HG03039 (cell line): Measurements from ENCODE around the gene SPRN.
"Not testable (repeated sequence)": the region's sequence is repeated elsewhere in the genome, so short reads cannot be mapped to it uniquely, and the experiment has no call there.

Source experiments
- ATAC-seq: cut with Tn5 transposase; IDR thresholded peaks from one replicate; pipeline ENCODE4 v1.9.1; 2021; ENCODE audit warnings: mild to moderate bottlenecking, moderate library complexity; ENCODE audit not compliant: unreplicated experiment

Gene SPRN

DNA sequence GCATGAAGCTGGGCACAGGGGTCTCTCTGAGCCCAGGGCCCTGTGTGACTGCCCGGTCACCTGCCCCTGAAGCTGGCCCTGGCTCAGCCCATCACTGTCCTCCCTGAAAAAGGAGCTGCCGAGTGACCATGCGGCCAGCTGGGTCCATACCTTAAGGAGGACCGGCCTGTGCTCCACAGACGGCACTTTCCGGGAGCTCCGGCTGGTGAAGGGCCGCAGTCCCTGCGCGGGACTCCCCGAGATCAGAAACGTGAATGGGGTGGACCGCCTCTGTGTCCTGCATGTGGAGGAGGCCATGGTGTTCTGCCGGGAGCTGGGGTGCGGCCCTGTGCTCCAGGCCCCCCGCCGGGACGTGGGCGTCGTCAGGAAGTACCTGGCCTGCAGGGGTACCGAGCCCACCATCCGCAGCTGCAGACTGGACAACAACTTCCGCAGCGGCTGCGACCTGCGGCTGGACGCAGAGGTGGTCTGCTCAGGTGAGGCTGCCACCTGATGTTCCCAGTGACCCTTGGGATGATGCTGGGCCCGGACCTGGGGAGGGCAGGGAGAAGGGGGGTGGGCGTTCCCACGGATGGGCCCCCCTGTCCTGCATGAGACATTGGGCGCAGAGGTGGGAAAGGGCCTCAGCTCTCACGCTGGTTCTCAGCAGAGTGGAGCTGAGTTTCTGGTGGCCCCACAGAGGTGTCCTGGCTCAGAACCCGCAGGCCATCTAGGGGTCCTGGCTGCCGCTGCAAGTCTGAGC is 32.8 kb upstream of the SPRN start:
- ATAC-seq: no peak

- no peak for ATAC-seq
Observed at GRCh38 chr10:133456041-133456951, 31.9 kb upstream of the SPRN start.

DNA sequence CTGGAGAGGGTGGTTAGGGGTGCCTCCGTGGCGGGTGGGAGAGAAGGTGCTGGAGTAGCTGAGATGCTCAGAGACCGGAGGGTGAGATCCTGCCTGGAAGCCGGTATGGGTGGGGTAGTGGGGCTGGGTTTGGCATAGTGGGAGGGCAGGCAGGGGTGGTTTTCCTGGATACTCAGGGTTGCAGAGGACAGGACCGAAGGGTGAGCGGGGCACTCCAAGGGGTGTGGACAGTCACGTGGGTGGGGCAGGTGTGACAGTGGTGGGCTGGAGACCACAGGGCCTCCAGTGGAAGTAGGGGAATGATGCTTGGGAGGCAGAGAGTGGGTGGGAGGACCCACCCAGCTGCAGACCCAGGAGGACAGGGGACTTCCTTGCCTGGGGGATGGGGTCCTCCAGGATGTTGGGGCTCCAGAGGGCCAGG is 31.2 kb upstream of the SPRN start:
- no peak for ATAC-seq

DNA sequence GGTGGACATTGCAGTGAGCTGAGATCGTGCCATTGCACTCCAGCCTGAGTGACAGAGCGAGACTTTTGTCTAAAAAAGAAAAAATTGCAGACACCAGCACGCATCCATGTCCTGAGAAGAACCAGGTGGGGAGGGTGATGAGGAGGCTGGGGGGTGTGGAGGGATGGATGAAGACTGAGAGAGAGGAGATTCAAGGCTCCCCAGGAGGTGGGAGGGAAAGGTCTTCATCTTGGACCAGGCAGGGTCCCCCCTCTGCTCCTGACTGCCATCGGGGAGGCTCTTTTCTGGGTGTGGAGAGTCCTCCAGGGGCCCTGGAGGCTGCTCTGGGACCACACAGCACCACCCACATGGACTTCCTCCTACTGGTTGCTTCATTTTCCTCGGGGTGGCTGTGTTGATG is 30.8 kb upstream of the SPRN start:
- no peak for ATAC-seq

DNA sequence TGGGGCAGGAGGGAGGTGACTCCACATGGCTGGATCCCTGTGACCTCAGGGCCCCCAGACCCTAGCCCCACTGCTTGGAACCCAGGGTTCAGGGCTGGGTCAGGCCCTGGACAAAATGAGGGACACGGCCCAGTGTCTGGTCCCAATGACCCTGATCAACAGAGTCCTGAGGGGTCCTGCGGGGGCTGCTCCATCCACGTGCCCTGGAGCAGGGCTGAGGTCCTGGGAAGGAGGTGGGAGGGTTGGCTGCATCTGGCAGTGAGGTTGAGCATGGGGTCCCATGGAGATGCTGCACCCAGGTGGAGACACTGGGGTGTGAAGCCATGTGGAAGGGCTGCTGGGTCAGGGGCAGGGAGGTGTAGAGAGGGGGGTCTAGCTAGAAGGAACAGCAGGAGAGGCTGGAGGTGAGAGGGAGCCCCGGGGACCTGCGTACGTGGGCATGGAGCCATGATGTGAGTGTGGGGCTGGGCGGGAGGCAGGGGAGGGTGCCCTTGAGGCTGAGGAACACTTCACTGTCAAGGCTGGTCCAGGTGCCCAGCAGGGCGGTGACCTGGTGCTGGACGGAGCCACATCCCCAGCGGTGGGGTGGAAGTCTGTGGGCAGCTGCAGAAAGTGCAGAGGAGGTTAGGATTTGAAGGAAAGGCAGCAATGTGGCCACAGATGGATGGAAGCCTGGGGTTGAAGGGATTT is 29.9 kb upstream of the SPRN start:
- no peak for ATAC-seq

- ATAC-seq: no peak
Observed at GRCh38 chr10:133453516-133454203, 29.2 kb upstream of the SPRN start, which contains the start of gene SCART1. Gene SCART1, plus strand, starts transcription at chr10:133453945. Its CDS starts 53 bp downstream, at chr10:133453998.

GRCh38 chr10:133452453-133452852 is 28.0 kb upstream of the SPRN start:
- ATAC-seq: no peak

DNA sequence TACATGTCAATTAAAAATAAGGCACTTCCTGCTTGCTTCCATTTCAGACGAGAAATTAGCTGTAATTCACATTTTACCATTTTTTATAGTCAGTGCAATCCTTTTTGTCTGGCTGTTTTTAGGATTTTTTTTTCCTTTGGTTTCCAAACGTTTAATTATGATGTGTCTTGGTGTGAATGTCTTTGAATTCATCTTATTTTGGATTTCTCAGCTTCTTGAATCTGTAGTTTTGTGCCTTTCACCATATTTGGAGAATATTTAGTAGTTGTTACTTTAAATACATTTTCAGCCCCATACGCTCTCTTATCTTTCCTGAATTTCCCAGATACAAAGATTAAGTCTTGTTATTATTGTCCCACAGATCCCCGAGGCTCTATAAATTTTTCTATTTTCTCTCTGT is 26.9 kb upstream of the SPRN start:
- no peak for ATAC-seq

DNA sequence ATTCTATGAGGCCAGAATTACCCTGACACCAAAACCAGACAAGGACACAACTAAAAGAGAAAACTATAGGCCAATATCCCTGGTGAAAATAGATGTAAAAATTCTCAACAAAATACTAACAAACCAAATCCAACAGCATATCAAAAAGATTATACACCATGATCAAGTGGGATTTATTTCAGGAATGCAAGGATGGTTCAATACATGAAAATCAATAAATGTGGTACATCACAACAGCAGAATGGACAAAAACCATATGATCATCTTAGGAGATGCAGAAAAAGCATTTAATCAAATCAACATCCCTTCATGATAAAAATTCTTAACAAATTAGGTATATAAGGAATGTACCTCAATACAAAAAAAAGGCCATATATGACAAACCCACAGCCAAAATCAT is 23.7 kb upstream of the SPRN start:
- no peak for ATAC-seq

DNA sequence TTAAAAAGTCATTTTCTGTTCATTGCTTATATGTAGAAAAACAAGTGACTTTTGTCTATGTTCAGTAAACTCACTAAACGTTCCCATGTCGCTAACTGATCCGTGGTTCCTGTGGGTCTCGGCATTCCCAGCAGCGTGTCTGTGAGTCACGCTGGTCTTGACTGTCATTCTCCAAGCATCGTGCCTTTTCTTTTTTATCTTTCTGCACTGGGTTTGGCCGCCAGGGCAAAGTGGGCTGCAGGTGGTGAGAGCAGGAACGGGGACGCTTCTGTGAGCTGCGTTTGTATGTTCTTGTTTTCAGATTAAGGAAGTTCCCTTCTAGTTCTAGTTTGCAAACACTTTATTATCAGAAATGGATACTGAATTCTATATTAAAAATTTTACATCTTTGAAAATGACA is 22.6 kb upstream of the SPRN start:
- no peak for ATAC-seq

DNA sequence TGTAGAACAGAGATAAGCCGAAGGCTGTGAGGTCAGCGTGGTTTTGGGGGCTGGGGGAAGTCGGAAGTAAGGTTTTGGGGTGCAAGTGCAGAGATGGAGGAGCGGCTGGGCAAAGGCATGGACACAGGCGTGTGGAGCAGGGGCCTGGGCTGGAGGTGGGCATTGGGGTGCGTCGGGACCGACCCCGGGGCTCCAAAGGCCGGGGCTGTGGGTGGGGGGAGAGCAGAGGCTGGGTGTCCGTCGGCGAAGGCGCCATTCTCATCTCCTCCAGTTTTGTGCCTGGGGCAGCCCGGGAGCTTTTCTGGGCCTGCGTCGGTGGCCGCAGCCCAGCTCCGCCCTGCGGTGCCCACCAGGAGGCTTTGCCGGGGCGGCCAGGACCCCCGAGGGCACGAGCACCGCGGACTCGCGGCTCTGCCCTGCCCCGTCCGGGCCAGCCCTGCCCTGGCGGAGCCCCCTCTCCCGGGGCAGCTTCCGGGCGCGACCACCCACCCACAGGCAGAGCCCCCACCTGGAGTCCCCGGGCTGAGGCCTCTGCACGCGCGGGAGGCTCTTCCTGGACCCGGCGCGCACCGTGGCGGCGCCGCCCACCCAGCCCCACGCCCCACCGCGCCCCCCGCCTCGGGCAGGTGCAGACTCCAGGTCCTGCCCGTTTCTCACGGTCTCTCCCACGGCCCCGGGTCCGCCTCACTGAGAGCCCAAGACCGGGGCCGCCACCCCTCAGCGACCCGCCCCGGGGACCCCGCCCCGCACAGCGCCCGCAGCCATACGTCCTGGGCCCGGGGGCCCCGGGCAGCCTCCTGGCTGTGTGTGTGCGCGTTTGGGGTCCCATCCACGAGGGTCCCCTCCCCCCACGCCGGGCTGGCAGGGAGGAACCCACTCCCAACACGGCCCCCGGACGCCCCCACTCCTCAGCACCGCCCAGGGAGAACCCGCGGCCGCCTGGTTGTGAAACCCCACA is 21.6 kb upstream of the SPRN start:
- no peak for ATAC-seq

- no peak for ATAC-seq
Observed at GRCh38 chr10:133445268-133445732, 20.9 kb upstream of the SPRN start.

DNA sequence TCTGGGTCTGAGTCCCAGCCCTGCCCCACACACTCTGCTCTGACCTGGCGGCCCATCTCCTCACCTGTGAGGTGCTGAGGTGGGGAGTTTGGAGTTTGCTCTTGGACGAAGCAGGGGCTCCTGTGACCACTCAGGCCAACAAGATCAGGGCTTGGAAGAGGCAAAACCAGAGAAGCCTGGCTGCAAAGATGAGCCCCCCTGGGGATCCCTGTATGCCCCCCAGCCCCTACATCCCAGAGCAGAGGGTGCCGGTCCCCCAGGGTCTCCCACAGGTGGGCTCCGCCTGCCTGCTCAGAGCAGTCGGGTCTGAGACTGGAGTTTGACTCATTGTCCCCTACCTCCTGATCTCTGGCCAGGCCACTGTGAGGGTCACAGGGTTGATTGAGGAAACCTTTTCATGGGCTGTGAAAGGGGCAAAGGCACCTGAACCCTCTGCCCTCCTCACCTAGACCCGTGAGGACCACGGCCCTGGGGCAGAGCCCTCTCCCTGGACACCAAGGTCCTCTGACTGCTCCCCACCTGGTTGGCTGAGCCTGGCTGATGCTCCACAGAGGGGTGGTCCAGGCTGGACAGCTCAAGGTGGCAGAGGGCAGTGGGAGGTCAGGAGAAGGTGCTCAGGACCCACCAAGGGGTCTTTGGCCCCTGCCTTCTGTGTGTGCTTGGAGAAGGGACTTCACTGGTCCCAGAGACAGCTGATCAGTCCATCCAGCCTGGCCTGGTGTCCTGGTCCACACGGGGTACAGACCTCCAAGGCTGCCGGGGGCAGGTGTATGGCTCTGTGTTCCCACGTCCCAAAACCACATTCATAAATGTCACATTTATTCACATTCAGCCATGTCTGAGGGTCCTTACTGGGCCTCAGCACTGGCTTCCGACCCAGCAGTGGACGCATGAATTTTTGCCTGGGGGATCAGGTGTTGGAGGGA is 20.2 kb upstream of the SPRN start:
- ATAC-seq: no peak

DNA sequence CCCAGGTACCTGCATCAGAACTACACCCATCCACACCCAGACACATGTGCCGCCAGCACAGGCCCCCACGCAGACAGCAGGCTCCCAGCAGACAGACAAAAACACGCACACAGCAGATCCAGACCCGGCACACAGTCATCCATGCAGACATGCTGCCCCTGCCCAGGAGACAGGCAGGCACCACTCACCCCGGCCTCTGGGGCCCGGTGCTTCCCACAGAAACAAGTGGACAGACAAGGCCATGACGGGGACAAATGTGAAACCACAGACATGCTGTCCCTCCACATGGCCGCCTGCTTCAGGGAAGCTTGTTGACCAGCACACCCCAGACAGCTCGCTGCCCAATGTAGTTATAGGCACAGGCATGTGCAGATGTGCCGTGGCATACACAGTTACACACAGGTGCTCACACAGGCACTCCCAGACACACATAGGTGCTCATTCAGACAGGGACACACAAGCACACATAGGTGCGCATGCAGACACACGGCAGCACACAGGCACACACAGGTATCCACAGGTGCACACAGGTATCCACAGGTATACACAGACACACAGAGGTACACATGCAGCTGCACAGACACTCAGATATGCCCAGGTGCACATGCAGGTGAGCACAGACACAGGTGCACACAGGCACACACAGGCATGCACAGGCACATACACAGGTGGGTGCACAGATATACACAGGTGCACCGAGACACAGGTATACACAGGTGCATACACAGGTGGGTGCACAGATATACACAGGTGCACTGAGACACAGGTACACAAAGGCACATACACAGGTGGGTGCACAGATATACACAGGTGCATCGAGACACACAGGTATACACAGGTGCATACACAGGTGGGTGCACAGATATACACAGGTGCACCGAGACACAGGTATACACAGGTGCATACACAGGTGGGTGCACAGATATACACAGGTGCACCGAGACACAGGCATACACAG is 18.8 kb upstream of the SPRN start:
- ATAC-seq: no peak

DNA sequence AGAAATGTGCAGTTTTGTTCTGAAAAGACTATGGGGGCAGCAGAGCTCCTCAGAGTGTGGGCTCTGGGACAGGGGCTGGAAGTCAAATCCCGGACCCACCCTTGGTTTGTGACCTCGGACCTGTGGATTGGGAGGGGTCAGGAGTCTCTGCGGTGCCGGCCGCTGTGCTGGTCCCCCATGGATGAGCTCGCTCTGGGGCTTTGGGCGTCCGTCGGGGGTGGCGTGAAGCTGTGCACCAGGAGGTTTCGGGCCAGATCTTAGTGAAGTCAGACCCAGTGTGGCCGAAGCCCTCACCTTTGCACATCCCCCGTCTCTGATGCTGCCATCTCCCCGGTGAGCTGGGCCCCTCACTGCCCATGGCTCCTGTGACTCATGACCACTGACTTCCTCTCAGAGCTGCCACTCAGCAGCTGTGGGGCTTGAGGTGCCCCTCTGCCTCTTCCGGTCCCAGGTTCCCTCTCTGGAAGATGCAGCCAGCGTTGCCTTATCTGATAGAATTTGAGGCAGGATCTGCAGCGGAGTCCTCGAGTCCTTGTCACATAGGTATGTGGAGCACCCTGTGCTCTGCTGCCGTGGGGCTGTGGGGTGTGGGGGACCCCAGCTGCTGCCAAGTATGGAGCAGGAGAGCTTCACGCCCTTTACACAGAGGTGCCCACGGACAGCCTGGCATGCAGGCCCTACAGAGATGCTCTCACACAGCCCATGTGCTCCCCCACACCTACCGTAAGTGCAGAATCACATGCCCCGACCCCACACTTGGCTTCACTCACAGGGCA is 18.0 kb upstream of the SPRN start:
- no peak for ATAC-seq

DNA sequence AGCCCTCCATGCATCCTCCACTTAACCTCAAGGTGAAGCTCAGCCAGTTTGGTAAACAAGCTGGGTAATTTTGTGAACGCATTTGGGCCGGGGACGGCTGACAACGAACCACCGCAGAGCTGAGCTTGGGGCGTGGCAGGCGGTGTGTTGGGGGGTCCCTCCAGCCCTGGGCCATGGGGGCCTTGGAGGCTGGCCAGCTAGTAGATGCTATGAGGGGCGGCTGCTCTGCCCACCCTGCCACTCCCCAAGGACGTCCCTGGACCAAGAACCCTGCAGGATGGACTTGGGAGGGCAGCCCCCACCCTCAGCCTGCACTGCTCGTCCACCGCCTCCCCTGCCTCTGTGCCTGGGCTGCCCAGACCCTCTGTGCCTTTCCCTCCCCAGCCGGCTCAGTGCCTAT is 17.4 kb upstream of the SPRN start:
- ATAC-seq: no peak

DNA sequence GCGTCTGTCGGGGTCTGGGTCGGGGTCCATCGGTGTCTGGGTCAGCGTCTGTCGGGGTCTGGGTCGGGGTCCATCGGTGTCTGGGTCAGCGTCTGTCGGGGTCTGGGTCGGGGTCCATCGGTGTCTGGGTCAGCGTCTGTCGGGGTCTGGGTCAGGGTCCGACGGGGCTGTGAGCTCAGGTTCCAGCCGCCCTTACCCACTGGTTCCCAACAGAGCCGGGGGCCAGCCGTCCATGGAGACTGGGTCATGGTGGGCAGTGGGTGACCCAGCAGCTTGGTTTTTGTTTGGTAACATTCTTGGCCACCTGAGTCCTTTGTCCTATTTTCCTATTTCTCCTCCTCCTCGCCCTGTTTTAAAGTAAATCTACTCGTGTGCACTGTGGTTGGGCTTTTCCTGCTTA is 16.9 kb upstream of the SPRN start:
- ATAC-seq: not testable (repeated sequence)
